EH (cell line): ENCODE results near the gene TMEM187.
A peak's percentile ranks its signal among the peaks of the same experiment; 100 is the strongest.

Source experiments
- DNase-seq: peaks from one replicate; pipeline ENCODE4 v3.0.0-alpha.2; 2015; ENCODE audit warnings: low read depth

The TMEM187 gene

GRCh38 chrX:153954558-153955227 lies 17.9 kb upstream of the TMEM187 start:
- no peak for DNase-seq

- DNase-seq = no peak
These were observed 17.3 kb upstream of the TMEM187 start for GRCh38 chrX:153955228-153955732.

- no peak for DNase-seq
These were observed 16.3 kb upstream of the TMEM187 start for GRCh38 chrX:153956044-153956907.

GRCh38 chrX:153957224-153957623 lies 15.3 kb upstream of the TMEM187 start:
- DNase-seq = no peak

- no peak for DNase-seq
These were observed 13.9 kb upstream of the TMEM187 start for GRCh38 chrX:153958605-153959004.

- DNase-seq = no peak
These were observed 12.9 kb upstream of the TMEM187 start for GRCh38 chrX:153959649-153960048.

GRCh38 chrX:153960077-153960476 lies 12.5 kb upstream of the TMEM187 start:
- DNase-seq = no peak

GRCh38 chrX:153960786-153961185 lies 11.8 kb upstream of the TMEM187 start:
- no peak for DNase-seq

- no peak for DNase-seq
These were observed 11.3 kb upstream of the TMEM187 start for GRCh38 chrX:153961292-153961691.

- DNase-seq = no peak
These were observed 9.0 kb upstream of the TMEM187 start for GRCh38 chrX:153963546-153963945.

GRCh38 chrX:153964105-153964504 lies 8.4 kb upstream of the TMEM187 start:
- no peak for DNase-seq

GRCh38 chrX:153965406-153965805 lies 7.1 kb upstream of the TMEM187 start:
- DNase-seq = no peak

GRCh38 chrX:153966283-153966688 lies 6.3 kb upstream of the TMEM187 start:
- no peak for DNase-seq

GRCh38 chrX:153966841-153967535 lies 5.6 kb upstream of the TMEM187 start:
- DNase-seq = no peak

- no peak for DNase-seq
These were observed 4.9 kb upstream of the TMEM187 start for GRCh38 chrX:153967536-153968224.

GRCh38 chrX:153968255-153968654 lies 4.3 kb upstream of the TMEM187 start:
- no peak for DNase-seq

- peak; percentile 29 for DNase-seq
These were observed 3.8 kb upstream of the TMEM187 start for GRCh38 chrX:153968754-153969124.

GRCh38 chrX:153969125-153969903 lies 3.2 kb upstream of the TMEM187 start:
- no peak for DNase-seq

GRCh38 chrX:153969904-153970356 lies 2.6 kb upstream of the TMEM187 start:
- DNase-seq = peak; percentile 53

- peak; percentile 80 for DNase-seq
These were observed 2.0 kb upstream of the TMEM187 start for GRCh38 chrX:153970357-153971123.

GRCh38 chrX:153971124-153971449 lies 1.5 kb upstream of the TMEM187 start:
- DNase-seq = peak; percentile 90
